C4-2B (cell line): ENCODE measurements around the gene TTC28.

Experiments used
- H3K27ac ChIP-seq: fragments of 450-650 bp; 2 replicates; pipeline ENCODE4 v1.5.1; 2017
- ZFX ChIP-seq: fragments of 450-650 bp; IDR thresholded peaks from 2 replicates; pipeline ENCODE4 v1.6.1; 2017
- TF ChIP-seq, protein P1 (sequence below): fragments of 450-650 bp; conservative IDR thresholded peaks from 2 replicates; pipeline ENCODE4 v1.5.1; 2017; ENCODE audit warnings: mild to moderate bottlenecking

TTC28 gene

GRCh38 chr22:27989758-27990450, 689.7 kb downstream of the TTC28 start:
- no peak overlapping the region for H3K27ac ChIP-seq
- TF ChIP-seq ZFX = no peak
- TF ChIP-seq, protein P1, sequence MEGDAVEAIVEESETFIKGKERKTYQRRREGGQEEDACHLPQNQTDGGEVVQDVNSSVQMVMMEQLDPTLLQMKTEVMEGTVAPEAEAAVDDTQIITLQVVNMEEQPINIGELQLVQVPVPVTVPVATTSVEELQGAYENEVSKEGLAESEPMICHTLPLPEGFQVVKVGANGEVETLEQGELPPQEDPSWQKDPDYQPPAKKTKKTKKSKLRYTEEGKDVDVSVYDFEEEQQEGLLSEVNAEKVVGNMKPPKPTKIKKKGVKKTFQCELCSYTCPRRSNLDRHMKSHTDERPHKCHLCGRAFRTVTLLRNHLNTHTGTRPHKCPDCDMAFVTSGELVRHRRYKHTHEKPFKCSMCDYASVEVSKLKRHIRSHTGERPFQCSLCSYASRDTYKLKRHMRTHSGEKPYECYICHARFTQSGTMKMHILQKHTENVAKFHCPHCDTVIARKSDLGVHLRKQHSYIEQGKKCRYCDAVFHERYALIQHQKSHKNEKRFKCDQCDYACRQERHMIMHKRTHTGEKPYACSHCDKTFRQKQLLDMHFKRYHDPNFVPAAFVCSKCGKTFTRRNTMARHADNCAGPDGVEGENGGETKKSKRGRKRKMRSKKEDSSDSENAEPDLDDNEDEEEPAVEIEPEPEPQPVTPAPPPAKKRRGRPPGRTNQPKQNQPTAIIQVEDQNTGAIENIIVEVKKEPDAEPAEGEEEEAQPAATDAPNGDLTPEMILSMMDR = no peak

- no peak for TF ChIP-seq ZFX
- TF ChIP-seq, protein P1 = no peak
These were observed 690.9 kb downstream of the TTC28 start for GRCh38 chr22:27988704-27989103.

GRCh38 chr22:27987557-27987956, 692.1 kb downstream of the TTC28 start:
- TF ChIP-seq, protein P1 = no peak
- no peak for TF ChIP-seq ZFX
- H3K27ac ChIP-seq = no peak overlapping the region

More at GRCh38 chr22:27988704-27989103, 690.9 kb downstream of the TTC28 start:
- H3K27ac ChIP-seq = no peak overlapping the region

- H3K27ac ChIP-seq = no peak overlapping the region
- TF ChIP-seq ZFX = no peak
- TF ChIP-seq, protein P1 = no peak
These were observed 692.7 kb downstream of the TTC28 start for GRCh38 chr22:27986937-27987336.

DNA sequence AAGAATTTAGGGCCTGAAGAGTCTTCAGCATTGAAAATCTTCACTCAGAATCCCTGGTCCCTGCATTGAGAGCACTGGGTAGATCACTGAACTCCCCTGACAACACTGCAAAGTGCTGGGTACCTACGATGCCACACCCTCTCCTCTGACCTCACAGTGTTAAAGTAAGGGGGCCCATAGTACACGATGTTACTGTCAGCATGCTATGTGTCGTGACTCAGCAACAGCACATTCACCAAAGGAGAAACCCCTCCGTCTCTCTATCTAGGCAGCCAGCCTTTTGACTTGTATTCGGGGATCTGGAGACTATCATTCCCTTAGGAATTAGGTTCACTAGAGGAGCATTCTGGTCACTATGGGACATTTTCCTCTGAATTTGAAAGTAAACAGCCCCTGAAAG, 693.2 kb downstream of the TTC28 start:
- H3K27ac ChIP-seq = no peak overlapping the region
- no peak for TF ChIP-seq ZFX
- TF ChIP-seq, protein P1 = no peak

DNA sequence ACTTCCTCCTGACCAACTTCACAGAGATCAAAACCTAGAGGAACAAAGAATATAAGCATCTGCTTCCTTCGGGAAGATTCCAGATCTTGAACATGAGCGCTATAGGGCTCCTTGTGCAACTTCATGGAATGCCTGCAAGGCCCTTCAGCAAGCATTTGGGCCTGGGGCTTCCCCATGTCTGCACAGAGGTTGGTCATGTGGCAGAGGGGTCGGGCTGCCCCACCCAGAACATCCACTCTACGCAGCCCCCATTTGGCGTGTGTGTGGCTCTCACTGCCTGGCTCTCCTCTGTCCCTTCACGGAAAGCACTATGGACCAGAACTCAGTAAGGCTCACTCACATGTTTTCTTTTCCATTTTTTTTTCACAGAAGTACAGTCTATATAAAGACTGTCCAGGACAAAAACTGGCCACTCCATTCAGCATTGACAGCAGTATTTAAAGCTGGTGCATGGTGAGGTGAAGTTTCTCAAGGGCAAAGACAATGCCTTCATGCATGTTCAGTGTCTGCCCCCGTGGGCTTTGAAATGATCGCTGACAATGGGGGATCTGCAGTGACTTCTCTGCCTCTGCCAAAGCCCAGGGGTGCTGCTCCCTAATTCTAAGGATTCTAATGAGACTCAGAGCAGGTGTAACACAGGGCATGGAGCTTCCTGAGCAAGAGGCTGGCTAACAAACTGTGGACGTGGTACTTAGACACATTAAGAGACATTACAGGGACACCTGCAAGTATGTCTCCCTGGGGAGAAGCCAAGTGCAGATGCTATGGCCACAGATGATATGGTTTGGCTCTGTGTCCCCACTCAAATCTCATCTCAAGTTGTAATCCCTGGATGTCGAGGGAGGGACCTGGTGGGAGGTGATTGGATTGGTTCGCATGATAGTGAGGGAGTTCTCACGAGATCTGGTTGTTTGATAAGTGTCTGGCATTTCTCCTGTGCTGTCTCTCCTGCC, 694.0 kb downstream of the TTC28 start:
- TF ChIP-seq, protein P1 = no peak
- TF ChIP-seq ZFX = no peak
- H3K27ac ChIP-seq = no peak overlapping the region

DNA sequence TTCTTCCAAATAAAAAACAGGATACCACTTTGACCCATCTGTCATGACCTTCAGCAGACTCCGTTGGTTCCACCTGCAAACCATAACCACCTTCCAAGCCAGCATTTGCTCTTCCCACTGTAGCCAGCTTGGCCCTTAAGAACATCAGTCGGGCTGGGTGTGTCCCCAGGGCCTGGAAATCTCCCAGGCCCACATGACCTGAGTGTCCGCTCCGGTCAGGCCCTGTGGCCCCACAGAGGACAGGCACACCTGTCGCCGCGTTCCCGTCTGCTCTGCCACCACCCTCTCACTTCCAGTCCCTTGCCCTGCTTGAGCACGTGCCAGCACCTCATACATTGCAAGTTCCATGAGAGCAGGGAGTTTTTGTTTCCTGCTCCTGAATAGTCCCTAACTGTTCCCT, 694.9 kb downstream of the TTC28 start:
- TF ChIP-seq ZFX = no peak
- TF ChIP-seq, protein P1 = no peak

More for the DNA sequence above, 694.9 kb downstream of the TTC28 start:
- H3K27ac ChIP-seq = no peak overlapping the region
